ENCODE measurements around the gene STXBP6.

- TF ChIP-seq HOXA7 (CRISPR knock-in tag; IDR thresholded peaks at IDR 0.05; ENCODE audit: borderline replicate concordance) (no peak), HOXD13 (CRISPR knock-in tag; IDR thresholded peaks at IDR 0.05; ENCODE audit: borderline replicate concordance) (no peak), ZNF510 (tag by site-specific recombination; IDR thresholded peaks at IDR 0.05; ENCODE audit: insufficient replicate concordance) (no peak), ZNF610 (tag by site-specific recombination; IDR thresholded peaks at IDR 0.05; ENCODE audit: borderline replicate concordance) (no peak), ZNF530 (tag by site-specific recombination; IDR thresholded peaks at IDR 0.05; ENCODE audit: low read depth) (no peak), ZNF10 (tag by site-specific recombination; IDR thresholded peaks at IDR 0.05) (no peak), ZBTB49 (tag by site-specific recombination; IDR thresholded peaks at IDR 0.05; ENCODE audit: low read depth) (no peak)
- TF ChIP-seq, protein P1, sequence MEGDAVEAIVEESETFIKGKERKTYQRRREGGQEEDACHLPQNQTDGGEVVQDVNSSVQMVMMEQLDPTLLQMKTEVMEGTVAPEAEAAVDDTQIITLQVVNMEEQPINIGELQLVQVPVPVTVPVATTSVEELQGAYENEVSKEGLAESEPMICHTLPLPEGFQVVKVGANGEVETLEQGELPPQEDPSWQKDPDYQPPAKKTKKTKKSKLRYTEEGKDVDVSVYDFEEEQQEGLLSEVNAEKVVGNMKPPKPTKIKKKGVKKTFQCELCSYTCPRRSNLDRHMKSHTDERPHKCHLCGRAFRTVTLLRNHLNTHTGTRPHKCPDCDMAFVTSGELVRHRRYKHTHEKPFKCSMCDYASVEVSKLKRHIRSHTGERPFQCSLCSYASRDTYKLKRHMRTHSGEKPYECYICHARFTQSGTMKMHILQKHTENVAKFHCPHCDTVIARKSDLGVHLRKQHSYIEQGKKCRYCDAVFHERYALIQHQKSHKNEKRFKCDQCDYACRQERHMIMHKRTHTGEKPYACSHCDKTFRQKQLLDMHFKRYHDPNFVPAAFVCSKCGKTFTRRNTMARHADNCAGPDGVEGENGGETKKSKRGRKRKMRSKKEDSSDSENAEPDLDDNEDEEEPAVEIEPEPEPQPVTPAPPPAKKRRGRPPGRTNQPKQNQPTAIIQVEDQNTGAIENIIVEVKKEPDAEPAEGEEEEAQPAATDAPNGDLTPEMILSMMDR (tag by site-specific recombination; IDR thresholded peaks at IDR 0.05), result no peak
- TF ChIP-seq, protein P2, sequence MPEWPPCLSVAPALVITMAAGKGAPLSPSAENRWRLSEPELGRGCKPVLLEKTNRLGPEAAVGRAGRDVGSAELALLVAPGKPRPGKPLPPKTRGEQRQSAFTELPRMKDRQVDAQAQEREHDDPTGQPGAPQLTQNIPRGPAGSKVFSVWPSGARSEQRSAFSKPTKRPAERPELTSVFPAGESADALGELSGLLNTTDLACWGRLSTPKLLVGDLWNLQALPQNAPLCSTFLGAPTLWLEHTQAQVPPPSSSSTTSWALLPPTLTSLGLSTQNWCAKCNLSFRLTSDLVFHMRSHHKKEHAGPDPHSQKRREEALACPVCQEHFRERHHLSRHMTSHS (tag by site-specific recombination; IDR thresholded peaks at IDR 0.05), result no peak
- TF ChIP-seq, protein P3, sequence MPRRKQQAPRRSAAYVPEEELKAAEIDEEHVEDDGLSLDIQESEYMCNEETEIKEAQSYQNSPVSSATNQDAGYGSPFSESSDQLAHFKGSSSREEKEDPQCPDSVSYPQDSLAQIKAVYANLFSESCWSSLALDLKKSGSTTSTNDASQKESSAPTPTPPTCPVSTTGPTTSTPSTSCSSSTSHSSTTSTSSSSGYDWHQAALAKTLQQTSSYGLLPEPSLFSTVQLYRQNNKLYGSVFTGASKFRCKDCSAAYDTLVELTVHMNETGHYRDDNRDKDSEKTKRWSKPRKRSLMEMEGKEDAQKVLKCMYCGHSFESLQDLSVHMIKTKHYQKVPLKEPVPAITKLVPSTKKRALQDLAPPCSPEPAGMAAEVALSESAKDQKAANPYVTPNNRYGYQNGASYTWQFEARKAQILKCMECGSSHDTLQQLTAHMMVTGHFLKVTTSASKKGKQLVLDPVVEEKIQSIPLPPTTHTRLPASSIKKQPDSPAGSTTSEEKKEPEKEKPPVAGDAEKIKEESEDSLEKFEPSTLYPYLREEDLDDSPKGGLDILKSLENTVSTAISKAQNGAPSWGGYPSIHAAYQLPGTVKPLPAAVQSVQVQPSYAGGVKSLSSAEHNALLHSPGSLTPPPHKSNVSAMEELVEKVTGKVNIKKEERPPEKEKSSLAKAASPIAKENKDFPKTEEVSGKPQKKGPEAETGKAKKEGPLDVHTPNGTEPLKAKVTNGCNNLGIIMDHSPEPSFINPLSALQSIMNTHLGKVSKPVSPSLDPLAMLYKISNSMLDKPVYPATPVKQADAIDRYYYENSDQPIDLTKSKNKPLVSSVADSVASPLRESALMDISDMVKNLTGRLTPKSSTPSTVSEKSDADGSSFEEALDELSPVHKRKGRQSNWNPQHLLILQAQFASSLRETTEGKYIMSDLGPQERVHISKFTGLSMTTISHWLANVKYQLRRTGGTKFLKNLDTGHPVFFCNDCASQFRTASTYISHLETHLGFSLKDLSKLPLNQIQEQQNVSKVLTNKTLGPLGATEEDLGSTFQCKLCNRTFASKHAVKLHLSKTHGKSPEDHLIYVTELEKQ (tag by site-specific recombination; IDR thresholded peaks at IDR 0.05; ENCODE audit: borderline replicate concordance), result no peak
These were observed 56.3 kb downstream of the STXBP6 start for GRCh38 chr14:24993631-24994030.

Measured in HEK293 (cell line).